Activated B cell treated with CpG ODN at 0.5 μM for 24 hours (primary cell): ENCODE results near the gene EPHA8. TPM values are rescaled to one million over a fixed set of nuclear protein-coding genes. Genes with fewer than 3 reads are reported as not detected.

Experiments
- ATAC-seq: fragments of 200-7000 bp; cut with Tn5 transposase; one replicate; pipeline ENCODE4 v1.10.0; 2021; ENCODE audit warnings: low read depth, mild to moderate bottlenecking, moderate library complexity
- CTCF ChIA-PET: fragments of 350-600 bp; sonication (Branson Sonifier 250); formaldehyde crosslinking; loops from one replicate; lab custom pipeline; 2021; ENCODE audit warnings: antibody characterized with exemption; lab: Charles Lee
- POLR2A ChIA-PET: fragments of 350-600 bp; sonication (Branson Sonifier 250); formaldehyde crosslinking; loops from one replicate; lab custom pipeline; 2021; ENCODE audit warnings: antibody characterized with exemption; lab: Charles Lee
- DNase-seq: peaks from one replicate; pipeline ENCODE4 v3.0.0; 2022
- H3K27ac Mint-ChIP-seq: one replicate; pipeline ENCODE4 v1.8.0; 2020; ENCODE audit warnings: mixed read lengths
- H3K27me3 Mint-ChIP-seq: one replicate; pipeline ENCODE4 v1.8.0; 2021; ENCODE audit warnings: mixed read lengths
- H3K36me3 Mint-ChIP-seq: one replicate; pipeline ENCODE4 v1.8.0; 2021; ENCODE audit warnings: low read depth, mixed read lengths
- H3K4me1 Mint-ChIP-seq: one replicate; pipeline ENCODE4 v1.8.0; 2021; ENCODE audit warnings: mixed read lengths
- H3K4me3 Mint-ChIP-seq: one replicate; pipeline ENCODE4 v1.8.0; 2020; ENCODE audit warnings: mild to moderate bottlenecking, mixed read lengths
- H3K9me3 Mint-ChIP-seq: one replicate; pipeline ENCODE4 v1.8.0; 2020; ENCODE audit warnings: mixed read lengths
- CTCF ChIP-seq: fragments of 200-600 bp; IDR thresholded peaks from one replicate; pipeline ENCODE4 v1.8.0; 2022; ENCODE audit warnings: antibody characterized with exemption, mild to moderate bottlenecking
- intact Hi-C: fragments of 100-400 bp; cut with micrococcal nuclease; formaldehyde crosslinking; loops from one replicate; pipeline ENCODE4 v1.15.1; 2024
- total RNA-seq: library from RNA; stranded (reverse); gene quantifications from 2 replicates; pipeline ENCODE4 v1.2.3, GENCODE V29; 2022

Gene EPHA8
- total RNA-seq, 1 donor from 2014 or later: not detected

GRCh38 chr1:22652881-22653316 lies 89.6 kb downstream of the EPHA8 start, which contains the start of gene C1QB:
TSS of gene C1QB (plus strand) at chr1:22653236. CDS start at chr1:22659463, 6,227 bp downstream.
- Mint-ChIP-seq H3K27me3 (peaks cover 5% of the 10 kb centered on the region), H3K27ac (no peak within 1 kb of the TSS), H3K4me1 (no peaks in the 10 kb centered on the region), H3K36me3 (no peaks in the 10 kb centered on the region), H3K9me3 (no peaks in the 10 kb centered on the region), H3K4me3 (no peak within 1 kb of the TSS)
- ChIA-PET POLR2A (no interaction called here), CTCF (no interaction called here)
- DNase-seq (no peak), ATAC-seq (no peak)
- intact Hi-C loops: no loop called here
- TF ChIP-seq CTCF: no peak

Other genes starting within 250 kb of the EPHA8 start
- gene ZBTB40, start 111.6 kb upstream of the EPHA8 start, total RNA-seq: 32.5 and 36.2 TPM in 2 replicates
- not detected in 2 replicates for gene C1QA, start 73.1 kb downstream of the EPHA8 start, total RNA-seq
- not detected in 2 replicates for gene C1QC, start 80.1 kb downstream of the EPHA8 start, total RNA-seq
- not detected in 2 replicates for gene C1QB, start 89.7 kb downstream of the EPHA8 start, total RNA-seq
- gene EPHB2, start 147.3 kb downstream of the EPHA8 start, total RNA-seq: 0.13 and 0.37 TPM in 2 replicates